ENCODE data around the gene SELENOV. TPM values are rescaled to one million over a fixed set of nuclear protein-coding genes. Genes with fewer than 3 reads are reported as not detected.

Gene SELENOV
- total RNA-seq, 4 donors from 2014 or later = not detected

GRCh38 chr19:39469567-39469966 is 45.4 kb upstream of the SELENOV start:
- no peak overlapping the region for H3K4me3 ChIP-seq
- intact Hi-C loops (cut with DNase I; ENCODE audit: low total_unique reads) = no loop called here
- H3K27ac ChIP-seq = no peak overlapping the region
- no peaks in the 10 kb centered on the region for H3K9me3 ChIP-seq
- no peak for ATAC-seq
- DNase-seq = no peak
- no peaks in the 10 kb centered on the region for H3K4me1 ChIP-seq
- TF ChIP-seq POLR2A (IDR thresholded peaks at IDR 0.05) (no peak), CTCF (IDR thresholded peaks at IDR 0.05 in 4 of 5, conservative IDR thresholded peaks at IDR 0.05 in 1 of 5) (no peak)
- in situ Hi-C loops (cut with MboI; ENCODE audit: low sequenced_read_pairs in 4 of 4) = no loop called here
- H3K36me3 ChIP-seq = peaks cover 5 to 100% of the 10 kb centered on the region in 2 donors
- H3K27me3 ChIP-seq = no peaks in the 10 kb centered on the region

GRCh38 chr19:39470724-39471339 is 44.1 kb upstream of the SELENOV start:
- H3K36me3 ChIP-seq = peaks cover 0 to 97% of the 10 kb centered on the region in 2 donors
- no peak for ATAC-seq

DNA sequence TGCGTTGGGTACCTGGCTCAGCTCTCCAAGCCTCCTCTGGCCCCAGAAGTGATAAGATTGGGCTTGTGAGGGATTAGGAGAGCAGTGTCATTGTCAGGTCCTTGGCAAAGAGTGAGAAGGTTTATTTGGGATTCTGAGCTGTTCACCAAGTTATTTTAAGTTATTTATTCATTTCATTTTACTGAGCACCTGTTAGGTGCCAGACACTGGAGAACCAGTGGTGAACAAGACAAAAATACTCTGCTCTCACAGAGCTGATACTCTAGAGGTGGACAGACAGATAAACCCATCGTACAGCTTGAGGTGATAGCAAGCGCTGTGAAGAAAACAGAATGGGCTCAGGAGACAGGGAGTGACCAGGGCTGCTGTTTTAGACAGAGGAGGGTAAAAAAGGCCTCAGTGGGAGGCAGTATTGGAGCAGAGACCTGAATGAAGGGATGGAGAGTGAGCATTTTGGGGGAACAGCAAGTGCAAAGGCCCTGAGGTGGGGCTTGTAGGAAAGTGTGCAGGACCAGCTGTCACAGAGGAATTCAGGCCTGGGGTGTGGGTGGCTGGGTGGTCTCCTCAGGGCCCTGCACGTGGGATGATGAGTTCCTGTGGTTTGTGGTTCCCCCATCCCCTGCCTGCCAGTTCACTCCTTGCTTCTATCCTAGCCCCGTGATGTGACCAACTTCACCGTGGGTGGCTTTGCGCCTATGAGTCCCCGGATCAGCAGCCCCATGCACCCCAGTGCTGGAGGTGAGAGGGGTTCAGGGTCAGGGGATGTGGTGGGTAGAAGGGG is 43.0 kb upstream of the SELENOV start:
- DNase-seq = no peak
- H3K27ac ChIP-seq = no peak overlapping the region
- H3K27me3 ChIP-seq = no peaks in the 10 kb centered on the region
- H3K4me1 ChIP-seq = no peaks in the 10 kb centered on the region
- TF ChIP-seq POLR2A (IDR thresholded peaks at IDR 0.05) = no peak
- no peak for TF ChIP-seq CTCF (IDR thresholded peaks at IDR 0.05 in 4 of 5, conservative IDR thresholded peaks at IDR 0.05 in 1 of 5)
- in situ Hi-C loops (cut with MboI; ENCODE audit: low sequenced_read_pairs in 4 of 4) = no loop called here
- ATAC-seq = no peak
- intact Hi-C loops (cut with DNase I; ENCODE audit: low total_unique reads) = no loop called here
- H3K9me3 ChIP-seq = no peaks in the 10 kb centered on the region
- H3K36me3 ChIP-seq = peaks cover 0 to 91% of the 10 kb centered on the region in 2 donors
- H3K4me3 ChIP-seq = no peak overlapping the region

More at GRCh38 chr19:39470724-39471339, 44.1 kb upstream of the SELENOV start:
- Histone ChIP-seq H3K27me3 (no peaks in the 10 kb centered on the region), H3K4me1 (no peaks in the 10 kb centered on the region), H3K27ac (no peak overlapping the region), H3K4me3 (no peak overlapping the region), H3K9me3 (no peaks in the 10 kb centered on the region)
- DNase-seq = no peak
- TF ChIP-seq CTCF (IDR thresholded peaks at IDR 0.05 in 4 of 5, conservative IDR thresholded peaks at IDR 0.05 in 1 of 5) (no peak), POLR2A (IDR thresholded peaks at IDR 0.05) (no peak)
- in situ Hi-C loops (cut with MboI; ENCODE audit: low sequenced_read_pairs in 4 of 4) = no loop called here
- intact Hi-C loops (cut with DNase I; ENCODE audit: low total_unique reads) = no loop called here

DNA sequence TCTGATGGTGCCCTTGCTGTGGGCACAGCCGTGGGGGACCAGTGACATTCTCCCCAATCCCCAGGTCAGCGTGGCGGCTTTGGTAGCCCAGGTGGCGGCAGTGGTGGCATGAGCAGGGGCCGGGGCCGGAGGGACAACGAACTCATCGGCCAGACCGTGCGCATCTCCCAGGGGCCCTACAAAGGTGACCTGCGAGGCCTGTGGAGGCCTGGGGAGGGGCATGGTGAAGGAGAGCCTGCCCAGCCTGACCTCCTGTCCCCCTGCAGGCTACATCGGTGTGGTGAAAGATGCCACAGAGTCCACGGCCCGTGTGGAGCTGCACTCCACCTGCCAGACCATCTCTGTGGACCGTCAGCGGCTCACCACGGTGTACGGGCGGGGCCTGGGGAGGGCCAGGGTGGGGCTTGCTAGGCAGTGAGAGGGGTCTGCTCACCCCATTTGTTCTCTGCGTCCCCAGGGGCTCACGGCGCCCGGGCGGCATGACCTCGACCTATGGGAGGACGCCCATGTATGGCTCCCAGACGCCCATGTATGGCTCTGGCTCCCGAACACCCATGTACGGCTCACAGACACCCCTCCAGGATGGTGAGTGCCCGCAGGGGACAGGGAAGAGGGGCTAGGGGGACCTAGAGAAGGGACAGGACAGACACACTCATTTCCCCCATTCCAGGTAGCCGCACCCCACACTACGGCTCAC is 42.0 kb upstream of the SELENOV start:
- H3K27ac ChIP-seq = no peak overlapping the region
- intact Hi-C loops (cut with DNase I; ENCODE audit: low total_unique reads) = no loop called here
- no peak for TF ChIP-seq CTCF (IDR thresholded peaks at IDR 0.05 in 4 of 5, conservative IDR thresholded peaks at IDR 0.05 in 1 of 5)
- TF ChIP-seq POLR2A (IDR thresholded peaks at IDR 0.05) = no peak
- H3K27me3 ChIP-seq = no peaks in the 10 kb centered on the region
- H3K9me3 ChIP-seq = no peaks in the 10 kb centered on the region
- ATAC-seq = no peak
- no peak for DNase-seq
- in situ Hi-C loops (cut with MboI; ENCODE audit: low sequenced_read_pairs in 4 of 4) = no loop called here
- H3K4me3 ChIP-seq = no peak overlapping the region
- peaks cover 0 to 81% of the 10 kb centered on the region in 2 donors for H3K36me3 ChIP-seq
- H3K4me1 ChIP-seq = no peaks in the 10 kb centered on the region
